GM21447 (cell line): ENCODE data around the gene U2AF2.

Experiments used
- ATAC-seq: cut with Tn5 transposase; IDR thresholded peaks from one replicate; pipeline ENCODE4 v1.9.1; 2021; ENCODE audit not compliant: unreplicated experiment

Gene U2AF2

GRCh38 chr19:55654868-55655647 lies at the start of gene U2AF2:
U2AF2 (plus strand) TSS chr19:55655035; CDS start chr19:55655105, 70 bp downstream.
- peak; percentile 28 for ATAC-seq

DNA sequence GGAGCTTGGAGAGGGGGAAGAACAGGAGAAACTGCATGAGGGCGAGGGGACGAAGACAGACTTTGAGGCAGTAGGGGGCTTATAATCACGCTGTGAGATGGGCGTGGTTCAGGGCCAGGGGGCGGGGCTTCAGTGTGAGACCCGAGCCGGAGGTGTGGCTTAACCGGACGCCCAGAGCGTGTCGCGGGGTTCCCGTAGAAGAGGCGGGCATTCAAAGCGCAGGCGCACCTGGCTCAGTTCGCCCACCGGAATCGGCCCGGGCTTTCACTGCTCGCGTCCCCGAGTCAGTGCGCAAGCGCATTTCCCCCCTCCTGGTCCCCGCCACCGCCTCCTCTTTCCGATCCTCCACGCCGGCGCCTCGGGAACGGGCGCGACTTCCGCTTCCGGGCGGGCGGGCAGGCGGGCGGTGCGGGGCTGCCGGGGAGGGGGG lies 49.6 kb upstream of the U2AF2 start:
- peak; percentile 64 for ATAC-seq

GRCh38 chr19:55605637-55606470 lies 49.0 kb upstream of the U2AF2 start, which contains the start of gene ZNF865:
ZNF865 (plus strand) TSS chr19:55605647; CDS start chr19:55613619, 7,972 bp downstream.
- ATAC-seq, result peak; percentile 41

DNA sequence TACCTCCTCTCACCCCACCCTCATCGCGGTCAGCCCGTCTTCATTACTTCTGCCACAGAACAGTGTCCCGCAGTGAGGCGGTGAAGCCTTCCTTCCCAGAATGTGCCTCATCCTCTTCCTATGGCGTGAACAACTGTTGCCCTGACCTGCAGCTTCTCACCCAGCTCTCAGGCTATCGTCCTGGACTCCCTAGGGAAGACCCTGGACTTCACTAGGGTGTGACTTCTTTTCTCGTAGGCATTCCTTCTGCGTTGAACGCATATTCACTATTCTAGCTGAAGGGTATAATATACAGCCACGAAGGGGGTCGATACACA lies 48.4 kb upstream of the U2AF2 start:
- ATAC-seq, result no peak

- ATAC-seq, result no peak
Measured at GRCh38 chr19:55606817-55607216, 48.0 kb upstream of the U2AF2 start.

- no peak for ATAC-seq
Measured at GRCh38 chr19:55609326-55609725, 45.5 kb upstream of the U2AF2 start.

- no peak for ATAC-seq
Measured at GRCh38 chr19:55611300-55611982, 43.4 kb upstream of the U2AF2 start.

DNA sequence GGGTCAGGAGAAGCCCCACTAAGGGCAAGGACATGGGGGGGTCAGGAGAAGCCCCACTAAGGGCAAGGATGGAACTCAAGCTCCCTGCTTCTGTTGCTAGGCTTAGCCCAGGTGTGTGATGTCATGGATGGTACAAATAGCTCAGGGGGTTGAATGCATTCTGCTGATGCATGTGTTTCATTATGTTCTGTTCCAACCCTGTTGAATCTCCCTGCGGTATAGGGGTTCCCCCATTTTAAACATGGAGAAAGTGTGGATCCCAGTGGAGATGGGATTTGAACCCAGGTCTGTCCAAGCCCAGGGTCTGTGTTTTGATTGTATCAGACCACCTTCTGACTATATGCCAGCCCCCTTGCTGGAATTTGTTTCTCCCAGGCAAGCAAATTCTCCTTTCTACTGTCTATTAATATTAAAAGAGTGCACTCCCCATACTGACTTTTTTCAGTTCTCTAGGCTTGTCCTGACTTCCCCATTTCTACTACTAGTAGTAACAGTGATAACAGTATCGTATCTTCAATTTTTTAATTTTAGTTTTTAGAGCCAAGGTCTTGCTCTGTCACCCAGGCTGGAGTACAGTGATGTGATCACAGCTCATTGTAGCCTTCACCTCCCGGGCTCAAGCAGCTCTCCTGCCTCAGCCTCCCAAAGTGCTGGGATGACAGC lies 42.7 kb upstream of the U2AF2 start:
- no peak for ATAC-seq

- no peak for ATAC-seq
Measured at GRCh38 chr19:55613396-55613795, 41.4 kb upstream of the U2AF2 start.

GRCh38 chr19:55613930-55614710 lies 40.7 kb upstream of the U2AF2 start:
- no peak for ATAC-seq

- no peak for ATAC-seq
Measured at GRCh38 chr19:55614711-55615542, 39.9 kb upstream of the U2AF2 start.

- ATAC-seq, result no peak
Measured at GRCh38 chr19:55615543-55616394, 39.1 kb upstream of the U2AF2 start.

GRCh38 chr19:55616395-55616875 lies 38.4 kb upstream of the U2AF2 start:
- ATAC-seq, result no peak

DNA sequence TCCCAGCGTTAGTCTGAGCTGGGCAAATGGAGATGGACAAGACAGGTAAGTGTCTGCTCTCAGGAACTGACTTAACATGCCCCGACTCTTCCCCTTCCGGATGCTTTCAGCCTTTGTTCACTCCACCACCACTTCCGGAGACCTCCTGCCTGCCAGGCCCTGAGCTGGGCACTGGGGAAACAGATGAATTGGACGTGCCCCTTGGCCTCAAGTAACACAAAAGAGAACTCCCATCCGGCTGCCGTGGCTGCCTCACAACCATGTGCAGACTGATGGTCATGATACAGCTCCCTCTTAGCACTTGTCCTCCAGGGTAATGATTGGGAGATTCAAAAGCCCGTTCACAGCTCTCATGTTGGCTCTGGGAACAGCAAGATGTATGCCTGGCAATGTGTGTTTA lies 37.4 kb upstream of the U2AF2 start:
- no peak for ATAC-seq

DNA sequence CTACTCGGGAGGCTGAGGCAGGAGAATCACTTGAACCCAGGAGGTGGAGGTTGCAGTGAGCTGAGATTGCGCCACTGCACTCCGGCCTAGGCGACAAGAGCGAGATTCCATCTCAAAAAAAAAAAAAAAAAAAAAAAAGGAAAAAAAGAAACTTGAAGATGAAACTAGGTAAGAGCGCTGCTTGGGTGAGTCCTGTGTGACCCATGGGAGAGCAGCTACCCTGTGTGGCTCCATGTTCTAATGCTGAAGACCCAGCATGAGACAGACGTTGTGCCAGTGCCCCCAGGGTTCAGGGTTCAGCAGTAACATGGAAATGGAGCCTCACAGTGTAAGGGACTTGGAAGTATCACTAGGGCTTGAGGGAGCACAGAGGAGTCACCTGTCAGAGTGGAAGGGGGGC lies 36.4 kb upstream of the U2AF2 start:
- no peak for ATAC-seq

DNA sequence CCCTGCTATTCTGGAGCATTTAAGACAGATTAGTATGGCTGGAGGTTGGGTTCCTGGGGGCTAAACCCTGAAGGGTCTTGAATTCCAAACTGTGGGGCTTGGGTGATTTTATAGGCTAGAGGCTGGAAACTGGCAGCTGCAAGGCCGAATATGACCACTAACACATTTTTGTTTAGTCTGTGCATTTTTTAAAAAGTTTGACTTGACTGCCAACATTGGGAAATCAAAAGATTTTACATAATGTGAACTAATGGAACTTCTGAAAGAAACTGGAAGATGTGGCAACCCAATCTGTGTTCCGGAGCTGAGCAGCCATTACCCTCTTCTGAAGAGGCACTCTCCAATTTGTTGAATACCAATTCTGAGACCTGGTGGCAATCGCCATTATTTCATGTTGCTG lies 35.5 kb upstream of the U2AF2 start:
- no peak for ATAC-seq

DNA sequence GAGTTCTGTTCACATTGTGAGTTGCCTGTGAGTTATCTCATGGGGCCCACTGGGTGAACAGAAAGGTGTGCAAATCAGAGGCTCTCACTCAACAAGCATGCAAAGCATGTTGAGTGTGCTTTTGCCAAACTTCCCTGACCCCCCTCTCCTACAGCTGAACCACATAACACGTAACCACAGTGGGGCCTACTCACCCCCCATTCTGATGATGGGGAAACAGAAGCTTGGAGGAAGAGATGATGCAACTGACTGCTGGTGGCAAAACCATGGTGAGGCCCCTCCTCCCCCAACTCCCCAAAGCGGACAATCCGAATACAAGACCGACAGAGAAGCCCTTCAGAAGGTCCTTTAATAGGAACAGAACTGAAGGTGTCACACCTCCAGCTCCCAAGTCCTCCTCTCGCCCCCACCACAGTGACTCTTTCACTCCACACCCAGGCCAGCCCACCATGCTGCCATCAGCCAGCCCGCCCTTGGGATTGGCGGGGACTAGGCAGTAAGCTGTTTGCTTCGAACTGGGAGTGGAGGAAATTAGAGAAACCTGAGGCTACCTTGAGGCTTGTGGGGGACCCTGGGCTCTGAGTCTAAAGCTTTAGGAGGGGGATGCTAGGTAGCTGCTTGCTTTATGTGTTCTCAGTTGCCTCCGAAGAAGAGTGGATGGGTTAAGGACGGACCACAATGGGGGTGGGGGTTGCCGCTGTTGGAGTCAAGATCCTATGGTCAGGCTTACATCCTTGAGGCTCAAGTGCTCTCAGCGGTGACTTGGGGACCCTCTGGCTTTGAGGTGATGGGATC lies 34.2 kb upstream of the U2AF2 start:
- no peak for ATAC-seq
